K562 (cell line): Measurements from ENCODE around the gene THBS1. TPM values are rescaled to one million over a fixed set of nuclear protein-coding genes. Genes with fewer than 3 reads are reported as not detected.

Experiments used
- ATAC-seq: fragments of 200-7000 bp; cut with Tn5 transposase; 3 replicates; pipeline ENCODE4 v1.9.1; 2020; ENCODE audit warnings: moderate library complexity
- BruUV-seq: library from RNA; stranded (reverse); fragments of 400-500 nt; replicated peaks from 2 replicates; lab custom pipeline; 2021; lab: Mats Ljungman, UMichigan
- CTCF ChIA-PET: fragments of 300-600 bp; formaldehyde crosslinking; extraction: SDS; loops from one replicate; lab custom pipeline; 2021; ENCODE audit warnings: low intra/inter-chr PET ratio; lab: Yijun Ruan, JAX
- POLR2A ChIA-PET: fragments of 300-600, 350-650 bp; sonication (Branson Sonifier 250); formaldehyde crosslinking; extraction: SDS; loops from one replicate; lab custom pipeline; 2021; ENCODE audit warnings: antibody characterized with exemption, inconsistent platforms; lab: Yijun Ruan, JAX
- DNase-seq, 4 experiments: peaks; one replicate each; pipeline versions ENCODE4 v3.0.0 to v3.0.0-alpha.2; 2011 to 2018; ENCODE audit warnings: low spot score in 3 of 4, mixed read lengths in 3 of 4; ENCODE audit errors: extremely low read depth in 1 of 4
- FAIRE-seq: peaks from 2 replicates; lab custom pipeline; 2011; peaks lifted over from hg19 to GRCh38; lab: Jason Lieb, UNC
- H2AFZ ChIP-seq: 2 replicates; pipeline ENCODE4 v1.6.0; 2011; ENCODE audit warnings: low read depth, low read length, control low read depth, inconsistent platforms
- H3K27ac ChIP-seq: fragments of 200-600 bp; 3 replicates; pipeline ENCODE4 v1.8.0; 2011; ENCODE audit warnings: low read depth, mild to moderate bottlenecking, control low read depth, inconsistent platforms, low read length, moderate library complexity, mixed read lengths; ENCODE audit errors: extremely low read depth
- H3K27me3 ChIP-seq, 2 experiments: fragments of 300-600 bp in 1 of 2; 2 replicates in 1 of 2; 3 replicates in 1 of 2; pipeline versions ENCODE4 v1.6.0 to v1.8.0; 2011; ENCODE audit warnings: inconsistent platforms in 2 of 2, low read length in 2 of 2, mild to moderate bottlenecking in 1 of 2, mixed read lengths in 1 of 2, moderate library complexity in 1 of 2; ENCODE audit not compliant: control insufficient read depth in 2 of 2, insufficient read depth in 2 of 2
- H3K36me3 ChIP-seq: fragments of 300-600 bp; 3 replicates; pipeline ENCODE4 v1.8.0; 2011; ENCODE audit warnings: mild to moderate bottlenecking, low read length, inconsistent platforms; ENCODE audit not compliant: control insufficient read depth, insufficient read depth
- H3K4me1 ChIP-seq, 2 experiments: fragments of 200-600 bp in 1 of 2; replicated peaks in 1 of 2; 2 replicates in 1 of 2; 3 replicates in 1 of 2; pipeline versions ENCODE4 v1.5.1 to v1.8.0; 2011; ENCODE audit warnings: inconsistent platforms in 2 of 2, low read length in 2 of 2, mild to moderate bottlenecking in 1 of 2, mixed read lengths in 1 of 2, moderate library complexity in 1 of 2; ENCODE audit not compliant: control insufficient read depth in 2 of 2, insufficient read depth in 2 of 2
- H3K4me2 ChIP-seq: 2 replicates; pipeline ENCODE4 v1.6.1; 2011; ENCODE audit warnings: low read length, control low read depth, inconsistent platforms, mixed read lengths; ENCODE audit not compliant: insufficient read depth
- H3K4me3 ChIP-seq: fragments of 200-600 bp; sonication (generic), shearing (Covaris generic); 2 replicates; pipeline ENCODE4 v1.5.1; 2016; ENCODE audit warnings: control low read depth, inconsistent platforms
- H3K79me2 ChIP-seq: fragments of 200-600 bp; 3 replicates; pipeline ENCODE4 v1.8.0; 2011; ENCODE audit warnings: low read length, inconsistent platforms; ENCODE audit not compliant: control insufficient read depth, insufficient read depth
- H3K9ac ChIP-seq, 2 experiments: 2 replicates each; pipeline versions ENCODE4 v1.6.0 to v1.6.1; 2011; ENCODE audit warnings: low read depth in 2 of 2, low read length in 2 of 2, control low read depth in 1 of 2, inconsistent platforms in 1 of 2, mild to moderate bottlenecking in 1 of 2, mixed read lengths in 1 of 2; ENCODE audit not compliant: insufficient read depth in 1 of 2
- H3K9me1 ChIP-seq: one replicate; pipeline ENCODE4 v1.6.0; 2011; ENCODE audit warnings: inconsistent platforms, mild to moderate bottlenecking, low read length, moderate library complexity; ENCODE audit not compliant: control insufficient read depth, insufficient read depth
- H3K9me3 ChIP-seq: replicated peaks from 2 replicates; pipeline ENCODE4 v1.5.1; 2011; ENCODE audit warnings: low read depth, low read length, inconsistent platforms; ENCODE audit not compliant: control insufficient read depth, insufficient read depth
- H4K20me1 ChIP-seq: replicated peaks from 2 replicates; pipeline ENCODE4 v1.6.1; 2011; ENCODE audit warnings: low read length, inconsistent platforms, mixed read lengths; ENCODE audit not compliant: control insufficient read depth, insufficient read depth
- NR2C2 ChIP-seq, 2 experiments: fragments of 200-800 bp in 1 of 2; sonication (Bioruptor generic) in 1 of 2; sonication (generic) in 1 of 2; formaldehyde crosslinking in 1 of 2; IDR thresholded peaks; 2 replicates each; pipeline versions ENCODE4 v1.6.1 to v1.8.0; 2016 to 2022; ENCODE audit warnings: mild to moderate bottlenecking in 1 of 2, missing compliant biosample characterization in 1 of 2, missing genetic modification characterization in 1 of 2, missing genetic modification reagents in 1 of 2
- ZNF12 ChIP-seq: sonication (generic); formaldehyde crosslinking; IDR thresholded peaks from 2 replicates; pipeline ENCODE4 v1.4.0; 2020; ENCODE audit warnings: mild to moderate bottlenecking, missing genetic modification reagents
- WGBS: fragments of 100-300 bp; shearing (Covaris generic); methylation state at CpG from one replicate; pipeline ENCODE4 v1.1.6; 2016; ENCODE audit warnings: low coverage, mixed read lengths; ENCODE audit not compliant: insufficient coverage; ENCODE audit errors: missing lambda C conversion rate; 5-methylcytosine and 5-hydroxymethylcytosine counted together
- in situ Hi-C: fragments of 300-500 bp; cut with MboI; formaldehyde crosslinking; loops from 4 replicates; pipeline ENCODE4 v1.15.0; 2018; ENCODE audit warnings: inconsistent platforms, mixed read lengths
- intact Hi-C: fragments of 100-400 bp; cut with micrococcal nuclease; formaldehyde crosslinking; loops from 2 replicates; pipeline ENCODE4 v1.14.2; 2022
- polyA plus RNA-seq, 8 experiments: library from polyadenylated mRNA; depleted of rRNA in 4 of 8; stranded (reverse) in 5 of 8; unstranded in 3 of 8; fragments of >200 nt; fragmentation: Nextera tagmentation in 2 of 8; fragmentation: Illumina TruSeq in 1 of 8; extraction: Ambion mirVana in 2 of 8; extraction: Trizol in 1 of 8; gene quantifications; 2 replicates each; pipeline versions ENCODE4 v1.2.1 to v1.2.3, GENCODE V29; 2011 to 2014; ENCODE audit warnings: inconsistent platforms in 1 of 8, missing spikeins in 1 of 8
- total RNA-seq, 7 experiments: library from RNA; depleted of rRNA in 6 of 7; stranded (reverse); fragments of >200 nt in 6 of 7; fragmentation: Illumina TruSeq in 2 of 7; extraction: Trizol in 2 of 7; gene quantifications; 2 replicates each; pipeline versions ENCODE4 v1.2.1 to v1.2.3, GENCODE V29; 2011 to 2021; ENCODE audit warnings: low replicate concordance in 1 of 7
- TF ChIP-seq, protein P1 (sequence below), 2 experiments: fragments of 450-650 bp; IDR thresholded peaks; 2 replicates each; pipeline ENCODE4 v1.6.1; 2018; ENCODE audit warnings: mild to moderate bottlenecking in 2 of 2, low read depth in 1 of 2; ENCODE audit not compliant: partially characterized antibody in 2 of 2

The THBS1 gene
- total and polyA plus RNA-seq, 9 of the 15 experiments (the other 6 are each of a cell fraction or from before 2014, with no cell fraction given) = 0.04 to 1.3 (median 0.40) TPM

DNA sequence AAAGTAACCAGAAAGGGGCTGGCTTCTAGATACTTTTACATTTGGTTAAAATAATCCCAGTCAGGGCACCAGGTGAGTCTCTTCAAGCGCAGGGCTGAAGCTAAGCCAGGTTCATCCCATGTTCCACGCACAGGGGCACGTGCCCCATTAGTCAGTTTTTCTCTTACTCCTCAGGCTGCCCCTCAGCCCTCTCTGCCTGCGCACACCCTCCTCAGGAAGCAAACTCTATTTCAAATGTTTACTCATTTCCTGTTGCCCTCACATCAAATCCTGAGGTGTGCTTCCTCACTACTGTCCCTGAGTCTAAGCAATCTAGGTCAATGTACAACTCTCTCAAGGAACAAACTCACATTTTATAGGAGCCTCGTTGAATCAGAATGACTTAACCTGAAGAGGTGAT lies 48.5 kb downstream of the THBS1 start:
- no peaks in the 10 kb centered on the region for H4K20me1 ChIP-seq
- intact Hi-C loops = no loop called here
- 7% methylated on average over 5 of the region's 5 CpGs for WGBS
- ATAC-seq (no peak), DNase-seq (no peak), FAIRE-seq (no peak)
- in situ Hi-C loops = no loop called here
- no peak overlapping the region for H3K27ac ChIP-seq
- TF ChIP-seq NR2C2 (CRISPR knock-in tag; IDR thresholded peaks at IDR 0.05) (no peak), NR2C2 (tag; IDR thresholded peaks at IDR 0.05) (peak; percentile 33; the same call in 1 of the 2 replicates), ZNF12 (CRISPR knock-in tag) (no peak)
- BruUV-seq = no TSS peak
- peaks cover 6 to 31% of the 10 kb centered on the region in 2 experiments; a peak in 4 of 5 replicates for H3K27me3 ChIP-seq
- no peak overlapping the region for H3K9ac ChIP-seq
- H3K9me3 ChIP-seq = no peaks in the 10 kb centered on the region
- no peak overlapping the region for H2AFZ ChIP-seq
- no peak overlapping the region for H3K4me2 ChIP-seq
- CTCF ChIA-PET = no interaction called here
- POLR2A ChIA-PET = interaction anchor here (1.0 kb wide), 2 partner anchors 12 to 16 kb away, joined by 3 read pairs; no protein-coding TSS in a partner anchor
- no peaks in the 10 kb centered on the region for H3K4me1 ChIP-seq
- H3K4me3 ChIP-seq = no peak overlapping the region
- H3K36me3 ChIP-seq = no peaks in the 10 kb centered on the region
- no peaks in the 10 kb centered on the region for H3K9me1 ChIP-seq
- H3K79me2 ChIP-seq = no peaks in the 10 kb centered on the region

- no peaks in the 10 kb centered on the region for H3K9me1 ChIP-seq
- DNase-seq (no peak), FAIRE-seq (no peak), ATAC-seq (no peak)
- peaks cover 10 to 31% of the 10 kb centered on the region in 2 experiments for H3K27me3 ChIP-seq
- no peak overlapping the region for H3K9ac ChIP-seq
- no peak overlapping the region for H3K27ac ChIP-seq
- POLR2A ChIA-PET = interaction anchor here (1.0 kb wide), 1 partner anchor 15 kb away, joined by 3 read pairs; no protein-coding TSS in a partner anchor
- H3K79me2 ChIP-seq = no peaks in the 10 kb centered on the region
- no peak overlapping the region for H2AFZ ChIP-seq
- H3K4me2 ChIP-seq = no peak overlapping the region
- in situ Hi-C loops = no loop called here
- no peaks in the 10 kb centered on the region for H3K4me1 ChIP-seq
- H3K9me3 ChIP-seq = no peaks in the 10 kb centered on the region
- no peak overlapping the region for H3K4me3 ChIP-seq
- no TSS peak for BruUV-seq
- H3K36me3 ChIP-seq = no peaks in the 10 kb centered on the region
- CTCF ChIA-PET = no interaction called here
- no peaks in the 10 kb centered on the region for H4K20me1 ChIP-seq
- intact Hi-C loops = no loop called here
- TF ChIP-seq, protein P1, sequence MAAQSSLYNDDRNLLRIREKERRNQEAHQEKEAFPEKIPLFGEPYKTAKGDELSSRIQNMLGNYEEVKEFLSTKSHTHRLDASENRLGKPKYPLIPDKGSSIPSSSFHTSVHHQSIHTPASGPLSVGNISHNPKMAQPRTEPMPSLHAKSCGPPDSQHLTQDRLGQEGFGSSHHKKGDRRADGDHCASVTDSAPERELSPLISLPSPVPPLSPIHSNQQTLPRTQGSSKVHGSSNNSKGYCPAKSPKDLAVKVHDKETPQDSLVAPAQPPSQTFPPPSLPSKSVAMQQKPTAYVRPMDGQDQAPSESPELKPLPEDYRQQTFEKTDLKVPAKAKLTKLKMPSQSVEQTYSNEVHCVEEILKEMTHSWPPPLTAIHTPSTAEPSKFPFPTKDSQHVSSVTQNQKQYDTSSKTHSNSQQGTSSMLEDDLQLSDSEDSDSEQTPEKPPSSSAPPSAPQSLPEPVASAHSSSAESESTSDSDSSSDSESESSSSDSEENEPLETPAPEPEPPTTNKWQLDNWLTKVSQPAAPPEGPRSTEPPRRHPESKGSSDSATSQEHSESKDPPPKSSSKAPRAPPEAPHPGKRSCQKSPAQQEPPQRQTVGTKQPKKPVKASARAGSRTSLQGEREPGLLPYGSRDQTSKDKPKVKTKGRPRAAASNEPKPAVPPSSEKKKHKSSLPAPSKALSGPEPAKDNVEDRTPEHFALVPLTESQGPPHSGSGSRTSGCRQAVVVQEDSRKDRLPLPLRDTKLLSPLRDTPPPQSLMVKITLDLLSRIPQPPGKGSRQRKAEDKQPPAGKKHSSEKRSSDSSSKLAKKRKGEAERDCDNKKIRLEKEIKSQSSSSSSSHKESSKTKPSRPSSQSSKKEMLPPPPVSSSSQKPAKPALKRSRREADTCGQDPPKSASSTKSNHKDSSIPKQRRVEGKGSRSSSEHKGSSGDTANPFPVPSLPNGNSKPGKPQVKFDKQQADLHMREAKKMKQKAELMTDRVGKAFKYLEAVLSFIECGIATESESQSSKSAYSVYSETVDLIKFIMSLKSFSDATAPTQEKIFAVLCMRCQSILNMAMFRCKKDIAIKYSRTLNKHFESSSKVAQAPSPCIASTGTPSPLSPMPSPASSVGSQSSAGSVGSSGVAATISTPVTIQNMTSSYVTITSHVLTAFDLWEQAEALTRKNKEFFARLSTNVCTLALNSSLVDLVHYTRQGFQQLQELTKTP (IDR thresholded peaks at IDR 0.05; ENCODE audit: low read depth in 1 of 2, partially characterized antibody in 2 of 2) = no peak
- 0% methylated on average over 3 of the region's 3 CpGs for WGBS
These were observed 49.0 kb downstream of the THBS1 start for GRCh38 chr15:39629906-39630305.
